Tongue (tissue), 2 donors: Measurements from ENCODE around the gene OR4D2. TPM values are rescaled to one million over a fixed set of nuclear protein-coding genes. Genes with fewer than 3 reads are reported as not detected.

Source experiments
- DNase-seq: peaks from one replicate; pipeline ENCODE4 v3.0.0-alpha.2; 2015
- total RNA-seq: library from RNA; depleted of rRNA; stranded (reverse); fragments of >200 nt; gene quantifications from one replicate; pipeline ENCODE4 v1.2.3, GENCODE V29; 2014

The OR4D2 gene
- total RNA-seq, 1 donor from 2014 or later = not detected

GRCh38 chr17:58174871-58175270 is 8.1 kb downstream of the OR4D2 start:
- DNase-seq = no peak

GRCh38 chr17:58176200-58176599 is 9.4 kb downstream of the OR4D2 start:
- peak; percentile 7 for DNase-seq

- no peak for DNase-seq
Observed at GRCh38 chr17:58181796-58182195, 15.0 kb downstream of the OR4D2 start.

GRCh38 chr17:58183514-58183913 is 16.7 kb downstream of the OR4D2 start:
- no peak for DNase-seq

GRCh38 chr17:58184308-58184985 is 17.7 kb downstream of the OR4D2 start:
- peak; percentile 42 for DNase-seq

- no peak for DNase-seq
Observed at GRCh38 chr17:58184986-58185761, 18.4 kb downstream of the OR4D2 start.

- no peak for DNase-seq
Observed at GRCh38 chr17:58186591-58186990, 19.8 kb downstream of the OR4D2 start.

GRCh38 chr17:58187063-58187462 is 20.3 kb downstream of the OR4D2 start:
- DNase-seq = no peak

GRCh38 chr17:58187675-58188074 is 20.9 kb downstream of the OR4D2 start:
- DNase-seq = no peak

- no peak for DNase-seq
Observed at GRCh38 chr17:58189436-58190146, 22.8 kb downstream of the OR4D2 start.

- no peak for DNase-seq
Observed at GRCh38 chr17:58191241-58191896, 24.6 kb downstream of the OR4D2 start.

GRCh38 chr17:58192612-58193011 is 25.8 kb downstream of the OR4D2 start, which contains the start of gene EPX:
Gene EPX (plus strand): TSS chr17:58192726. CDS start chr17:58192847, 121 bp downstream.
- DNase-seq = no peak

- DNase-seq = no peak
Observed at GRCh38 chr17:58193641-58194255, 27.0 kb downstream of the OR4D2 start.

GRCh38 chr17:58195518-58196123 is 28.8 kb downstream of the OR4D2 start:
- no peak for DNase-seq

- DNase-seq = no peak
Observed at GRCh38 chr17:58196610-58197009, 29.8 kb downstream of the OR4D2 start.

GRCh38 chr17:58200024-58200633 is 33.3 kb downstream of the OR4D2 start:
- DNase-seq = peak; percentile 32

- no peak for DNase-seq
Observed at GRCh38 chr17:58202859-58203258, 36.1 kb downstream of the OR4D2 start.

GRCh38 chr17:58204796-58205195 is 38.0 kb downstream of the OR4D2 start:
- no peak for DNase-seq

GRCh38 chr17:58205936-58206335 is 39.2 kb downstream of the OR4D2 start:
- no peak for DNase-seq

- DNase-seq = no peak
Observed at GRCh38 chr17:58207451-58207850, 40.7 kb downstream of the OR4D2 start.

- no peak for DNase-seq
Observed at GRCh38 chr17:58208344-58208743, 41.6 kb downstream of the OR4D2 start.
